Neuron (in vitro differentiated cells): ENCODE results near the gene NMRK1.

ENCODE experiments used
- H2AFZ ChIP-seq: one replicate; pipeline ENCODE4 v1.6.1; 2013; ENCODE audit warnings: low read depth, mild to moderate bottlenecking, inconsistent platforms, low read length, moderate library complexity
- H3K27me3 ChIP-seq: one replicate; pipeline ENCODE4 v1.6.1; 2013; ENCODE audit warnings: low read length; ENCODE audit not compliant: insufficient read depth
- H3K36me3 ChIP-seq: one replicate; pipeline ENCODE4 v1.6.1; 2013; ENCODE audit warnings: low read length; ENCODE audit not compliant: insufficient read depth
- H3K4me1 ChIP-seq: one replicate; pipeline ENCODE4 v1.6.1; 2013; ENCODE audit warnings: low read length; ENCODE audit not compliant: insufficient read depth
- H3K4me3 ChIP-seq: 2 replicates; pipeline ENCODE4 v1.5.1; 2013; ENCODE audit warnings: mild to moderate bottlenecking, low read length, moderate library complexity
- H3K9me3 ChIP-seq: one replicate; pipeline ENCODE4 v1.6.1; 2013; ENCODE audit warnings: low read length

NMRK1 gene

GRCh38 chr9:75089373-75089766 is 1.4 kb upstream of the NMRK1 start:
- Histone ChIP-seq H3K4me1 (peaks cover 8% of the 10 kb centered on the region), H3K4me3 (peak overlapping the region; percentile 75), H2AFZ (peak overlapping the region; percentile 80), H3K36me3 (no peaks in the 10 kb centered on the region), H3K27me3 (no peaks in the 10 kb centered on the region), H3K9me3 (no peaks in the 10 kb centered on the region)

GRCh38 chr9:75088646-75089372 is 854 bp upstream of the NMRK1 start:
- no peaks in the 10 kb centered on the region for H3K9me3 ChIP-seq
- H3K36me3 ChIP-seq, result no peaks in the 10 kb centered on the region
- H3K4me1 ChIP-seq, result peaks cover 8% of the 10 kb centered on the region
- H2AFZ ChIP-seq, result peak overlapping the region; percentile 87
- no peaks in the 10 kb centered on the region for H3K27me3 ChIP-seq
- H3K4me3 ChIP-seq, result peak overlapping the region; percentile 75

GRCh38 chr9:75087289-75087823 is 599 bp downstream of the NMRK1 start:
- H3K36me3 ChIP-seq, result no peaks in the 10 kb centered on the region
- H3K4me3 ChIP-seq, result peak overlapping the region; percentile 89
- peaks cover 14% of the 10 kb centered on the region for H3K4me1 ChIP-seq
- H2AFZ ChIP-seq, result peak overlapping the region; percentile 99
- peaks cover 2% of the 10 kb centered on the region for H3K9me3 ChIP-seq
- H3K27me3 ChIP-seq, result no peaks in the 10 kb centered on the region

DNA sequence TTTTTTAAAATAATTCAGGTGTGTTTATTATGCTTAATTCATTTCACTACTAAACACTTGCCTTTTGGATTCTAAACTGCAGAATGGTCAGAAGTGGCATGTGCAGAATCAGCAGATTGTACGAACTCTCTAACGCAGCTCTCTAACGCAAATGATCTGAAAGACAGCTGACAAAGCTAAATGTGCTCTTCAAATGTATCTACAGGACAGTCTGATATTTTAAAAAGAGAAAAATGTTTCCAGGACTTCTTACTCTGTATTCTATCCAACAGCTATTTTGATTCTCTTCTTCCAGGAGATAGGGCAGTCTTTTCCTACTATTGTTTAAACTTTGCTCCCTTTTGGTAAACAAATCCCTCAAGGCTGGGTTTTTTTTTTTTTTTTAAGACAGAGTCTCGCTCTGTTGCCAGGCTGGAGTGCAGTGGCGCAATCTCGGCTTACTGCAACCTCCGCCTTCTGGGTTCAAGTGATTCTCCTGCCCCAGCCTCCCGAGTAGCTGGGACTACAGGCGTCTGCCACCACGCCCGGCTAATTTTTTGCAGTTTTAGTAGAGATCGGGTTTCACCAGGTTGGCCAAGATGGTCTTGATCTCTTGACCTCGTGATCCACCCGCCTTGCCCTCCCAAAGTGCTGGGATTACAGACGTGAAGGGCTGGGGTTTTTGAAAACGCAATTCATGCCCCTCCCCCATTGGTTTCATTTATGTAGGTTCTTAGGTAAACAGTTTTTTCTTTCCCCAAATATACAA is 1.2 kb downstream of the NMRK1 start:
- Histone ChIP-seq H3K9me3 (peaks cover 2% of the 10 kb centered on the region), H2AFZ (no peak overlapping the region), H3K4me3 (no peak overlapping the region), H3K4me1 (peaks cover 14% of the 10 kb centered on the region), H3K27me3 (no peaks in the 10 kb centered on the region), H3K36me3 (no peaks in the 10 kb centered on the region)

GRCh38 chr9:75085640-75086039 is 2.3 kb downstream of the NMRK1 start:
- H3K4me3 ChIP-seq, result no peak overlapping the region

GRCh38 chr9:75084081-75084672 is 3.8 kb downstream of the NMRK1 start:
- Histone ChIP-seq H3K27me3 (no peaks in the 10 kb centered on the region), H3K36me3 (no peaks in the 10 kb centered on the region), H2AFZ (no peak overlapping the region), H3K9me3 (peaks cover 2% of the 10 kb centered on the region), H3K4me1 (peaks cover 9% of the 10 kb centered on the region), H3K4me3 (no peak overlapping the region)

More at GRCh38 chr9:75085640-75086039, 2.3 kb downstream of the NMRK1 start:
- H3K36me3 ChIP-seq, result no peaks in the 10 kb centered on the region
- peaks cover 2% of the 10 kb centered on the region for H3K9me3 ChIP-seq
- H2AFZ ChIP-seq, result no peak overlapping the region
- peaks cover 14% of the 10 kb centered on the region for H3K4me1 ChIP-seq
- no peaks in the 10 kb centered on the region for H3K27me3 ChIP-seq

DNA sequence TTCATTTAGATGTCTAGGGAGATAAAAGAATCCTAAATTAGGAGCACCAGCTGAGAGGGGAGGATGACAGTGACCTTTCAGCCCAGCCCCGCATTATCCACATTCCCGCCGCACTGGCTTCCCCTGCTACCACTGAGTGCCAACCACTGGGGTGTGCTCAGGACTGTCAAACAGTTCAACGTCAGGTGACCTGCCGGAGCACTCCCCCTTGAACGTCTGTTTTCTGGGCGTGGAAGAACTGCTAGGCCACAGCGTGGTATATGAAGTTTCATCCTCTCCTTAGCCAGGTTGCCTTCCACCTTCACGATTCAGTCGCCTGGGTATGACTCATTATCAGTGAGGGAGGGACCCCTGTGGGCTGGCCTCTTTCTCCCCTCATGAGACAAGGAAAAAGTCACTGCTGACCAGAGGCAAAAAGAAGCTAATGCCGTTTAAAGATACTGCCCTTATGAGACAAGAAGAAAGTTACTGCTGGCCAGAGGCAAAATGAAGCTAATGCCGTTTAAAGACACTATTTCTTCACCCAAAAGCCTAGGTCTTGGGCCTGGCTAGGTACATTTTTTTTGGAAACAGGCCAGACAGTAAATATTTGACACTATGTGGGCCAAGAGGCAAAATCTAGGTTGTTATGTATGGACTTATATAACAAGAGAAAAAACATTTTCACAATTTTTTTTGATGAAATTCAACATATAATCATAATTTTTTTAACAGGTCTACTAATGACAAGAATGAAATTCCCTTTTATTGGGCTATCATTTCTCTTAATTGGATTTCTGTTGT is 4.6 kb downstream of the NMRK1 start:
- no peak overlapping the region for H3K4me3 ChIP-seq
- no peak overlapping the region for H2AFZ ChIP-seq
- H3K9me3 ChIP-seq, result peaks cover 2% of the 10 kb centered on the region
- no peaks in the 10 kb centered on the region for H3K36me3 ChIP-seq
- peaks cover 6% of the 10 kb centered on the region for H3K4me1 ChIP-seq
- no peaks in the 10 kb centered on the region for H3K27me3 ChIP-seq

- Histone ChIP-seq H3K4me3 (no peak overlapping the region), H2AFZ (no peak overlapping the region), H3K4me1 (peaks cover 6% of the 10 kb centered on the region), H3K36me3 (no peaks in the 10 kb centered on the region), H3K9me3 (peaks cover 2% of the 10 kb centered on the region), H3K27me3 (no peaks in the 10 kb centered on the region)
These were observed 6.3 kb downstream of the NMRK1 start for GRCh38 chr9:75081632-75082031.

- Histone ChIP-seq H3K27me3 (no peaks in the 10 kb centered on the region), H3K4me1 (peaks cover 2% of the 10 kb centered on the region), H2AFZ (no peak overlapping the region), H3K36me3 (no peaks in the 10 kb centered on the region), H3K4me3 (no peak overlapping the region), H3K9me3 (no peaks in the 10 kb centered on the region)
These were observed 15.1 kb downstream of the NMRK1 start for GRCh38 chr9:75072895-75073294.

GRCh38 chr9:75071530-75072122 is 16.3 kb downstream of the NMRK1 start:
- H3K9me3 ChIP-seq, result no peaks in the 10 kb centered on the region
- H3K4me1 ChIP-seq, result peaks cover 2% of the 10 kb centered on the region
- no peak overlapping the region for H2AFZ ChIP-seq
- no peaks in the 10 kb centered on the region for H3K27me3 ChIP-seq
- no peak overlapping the region for H3K4me3 ChIP-seq
- no peaks in the 10 kb centered on the region for H3K36me3 ChIP-seq

GRCh38 chr9:75069171-75069570 is 18.8 kb downstream of the NMRK1 start:
- H3K4me3 ChIP-seq, result no peak overlapping the region
- H3K36me3 ChIP-seq, result no peaks in the 10 kb centered on the region
- H3K9me3 ChIP-seq, result no peaks in the 10 kb centered on the region
- H3K27me3 ChIP-seq, result no peaks in the 10 kb centered on the region
- H3K4me1 ChIP-seq, result peaks cover 2% of the 10 kb centered on the region
- no peak overlapping the region for H2AFZ ChIP-seq

DNA sequence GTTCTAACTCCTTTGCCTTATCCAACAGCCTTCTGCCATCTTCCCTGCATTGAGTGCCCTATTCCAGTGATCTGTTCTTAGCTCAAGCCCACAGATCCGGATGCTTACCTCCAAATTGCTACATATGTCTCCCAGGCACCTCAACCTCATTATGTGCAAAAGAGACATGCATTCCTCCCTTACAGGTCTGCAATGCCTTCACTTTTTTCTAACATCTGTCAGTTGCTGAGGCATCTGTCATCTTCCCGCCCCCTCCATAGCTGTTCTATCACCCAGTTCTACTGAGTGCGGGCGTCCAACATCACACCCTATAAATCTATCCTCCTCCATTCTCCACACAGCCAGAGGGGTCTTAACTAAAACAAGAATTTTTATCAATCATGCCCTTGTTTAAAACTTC is 20.1 kb downstream of the NMRK1 start:
- Histone ChIP-seq H3K36me3 (no peaks in the 10 kb centered on the region), H3K9me3 (no peaks in the 10 kb centered on the region), H3K4me3 (no peak overlapping the region), H2AFZ (no peak overlapping the region), H3K27me3 (no peaks in the 10 kb centered on the region), H3K4me1 (peaks cover 2% of the 10 kb centered on the region)
